Measurements from ENCODE around the gene HEPHL1.
"Not testable (repeated sequence)": the region's sequence is repeated elsewhere in the genome, so short reads cannot be mapped to it uniquely, and the experiment has no call there.

The HEPHL1 gene

DNA sequence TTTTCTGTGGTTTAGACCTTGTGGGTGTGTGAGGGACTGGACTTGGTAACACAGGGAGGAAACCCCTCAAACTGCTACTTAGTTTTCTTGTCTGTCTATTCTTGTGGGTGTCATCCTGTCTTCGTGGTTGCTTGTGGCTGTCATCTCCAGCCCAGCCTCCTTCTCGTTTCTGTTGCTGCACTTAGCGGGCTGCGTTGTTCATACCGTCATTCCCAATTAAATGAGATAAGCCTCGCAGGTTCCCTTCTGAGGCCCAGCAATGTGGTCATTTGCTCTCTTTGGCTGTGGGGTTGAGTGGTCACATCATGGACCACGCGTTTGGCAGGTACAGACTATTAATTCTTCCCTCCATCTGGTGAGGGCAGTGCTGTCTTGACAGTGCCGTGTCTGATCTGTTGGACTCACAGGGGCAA, 126.3 kb downstream of the HEPHL1 start:
- no peak for DNase-seq (ENCODE audit: low read depth in 4 of 4, low spot score in 1 of 4)

DNA sequence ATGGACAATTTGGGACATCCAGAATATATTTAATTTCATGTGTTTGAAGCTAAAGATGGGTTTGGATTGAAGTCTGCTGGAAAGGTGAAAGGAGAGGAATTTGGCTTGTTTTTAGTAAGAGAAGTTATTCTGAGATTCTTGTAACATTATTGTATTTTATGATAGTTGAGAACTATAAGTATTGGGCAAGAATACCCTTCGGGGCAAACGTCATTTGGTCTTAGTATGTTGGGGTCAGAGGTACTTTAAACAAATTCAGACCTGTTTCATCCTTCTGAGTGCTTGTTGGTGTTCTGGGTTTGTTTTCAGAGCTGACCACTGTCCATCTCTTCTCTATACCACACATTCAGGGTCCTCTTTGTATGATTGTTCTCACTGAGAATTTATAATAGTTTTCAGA, 127.0 kb downstream of the HEPHL1 start:
- DNase-seq (ENCODE audit: low read depth in 4 of 4, low spot score in 1 of 4), result no peak

DNA sequence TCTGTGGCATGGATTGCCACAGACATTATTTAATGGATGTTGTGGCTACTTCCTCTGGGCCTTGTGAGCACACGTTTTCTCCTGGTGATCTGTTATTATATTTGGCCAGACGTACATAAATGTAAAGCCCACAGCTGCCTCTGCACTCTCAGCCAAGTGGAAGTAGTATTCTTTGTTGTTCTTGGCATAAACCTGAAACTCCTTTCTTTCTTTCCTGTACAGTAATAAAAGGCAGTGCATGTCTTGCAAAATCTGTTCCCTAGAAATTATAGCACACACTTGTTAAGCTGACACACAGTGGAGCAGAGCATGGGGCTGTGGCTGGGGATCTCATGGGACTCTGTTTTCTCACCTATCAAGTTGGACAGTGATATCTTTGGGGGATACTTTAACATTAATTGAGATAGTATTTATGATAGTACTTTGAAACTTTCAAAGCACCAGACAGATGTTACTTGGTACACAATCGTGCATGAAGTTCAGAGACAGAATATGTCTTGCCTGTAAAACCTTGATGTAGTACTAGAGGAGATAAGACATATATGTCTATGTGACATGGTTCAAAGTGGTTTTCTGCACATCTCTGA, 128.4 kb downstream of the HEPHL1 start:
- DNase-seq (ENCODE audit: low read depth in 4 of 4, low spot score in 1 of 4), result no peak

DNA sequence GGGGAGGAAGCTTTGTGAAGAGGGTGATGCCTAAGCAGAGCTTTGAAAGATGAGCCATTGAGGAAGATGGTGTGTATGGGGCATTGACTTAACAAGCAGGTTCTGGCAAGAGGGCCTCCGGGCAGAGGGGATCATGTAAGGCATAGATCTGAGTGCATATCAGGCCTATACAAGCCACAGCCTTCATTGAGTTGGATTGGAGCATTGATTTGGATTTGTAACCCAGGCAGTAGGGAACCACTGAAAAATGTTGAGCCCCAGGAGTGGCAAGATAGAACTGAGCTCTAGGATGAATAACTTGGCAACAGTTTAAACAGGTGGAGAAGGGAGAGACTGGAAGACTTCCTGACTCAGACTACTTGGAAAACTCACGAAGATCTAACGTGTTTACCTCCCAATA, 128.9 kb downstream of the HEPHL1 start:
- DNase-seq (ENCODE audit: low read depth in 4 of 4, low spot score in 1 of 4), result no peak

DNA sequence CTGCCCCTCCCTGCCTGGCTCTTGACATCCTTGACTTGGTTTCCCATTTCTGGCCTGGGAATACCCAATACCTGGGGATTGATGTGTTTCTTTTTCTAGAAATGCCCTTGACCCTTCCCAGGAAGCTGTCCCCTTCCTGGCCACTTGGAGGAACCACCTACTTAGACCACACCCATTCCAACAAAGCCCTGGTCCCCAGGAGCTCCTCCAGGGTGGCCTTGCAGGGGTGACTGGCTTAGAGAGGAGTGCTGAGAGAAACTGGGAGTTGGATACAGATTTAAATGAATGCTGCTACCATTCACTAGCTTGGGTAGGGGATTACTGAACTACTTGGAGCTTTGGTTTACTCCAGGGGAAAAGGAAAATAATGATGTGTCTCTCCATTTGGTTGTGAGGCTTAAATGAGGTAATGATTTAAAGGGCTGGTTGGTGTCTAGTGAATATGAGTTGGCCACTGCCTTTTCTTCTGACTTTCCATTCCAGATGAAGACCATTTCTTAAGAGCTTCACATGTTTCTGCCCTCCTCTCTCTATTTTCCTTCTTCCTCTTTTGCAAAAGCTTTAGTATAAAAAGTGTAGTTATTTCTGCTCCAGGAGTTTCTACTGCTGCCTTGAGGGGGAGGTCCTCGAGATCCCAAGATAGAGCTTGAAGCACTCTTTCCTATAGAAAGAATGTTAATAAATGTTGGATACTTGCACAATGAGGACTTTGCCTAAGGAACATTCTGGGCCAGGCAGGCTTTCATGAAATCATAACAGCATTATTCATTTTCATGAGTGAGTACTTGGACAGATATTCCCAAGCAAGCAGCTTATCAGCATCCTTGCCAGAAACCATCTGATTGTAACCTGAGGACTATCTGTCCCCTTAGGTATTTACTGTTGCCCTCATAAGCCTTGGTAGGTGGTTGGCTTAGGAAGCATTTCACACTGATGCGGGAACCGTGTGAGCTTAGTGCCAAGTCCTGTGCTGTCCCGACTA, 129.8 kb downstream of the HEPHL1 start:
- no peak for DNase-seq (ENCODE audit: low read depth in 4 of 4, low spot score in 1 of 4)

DNA sequence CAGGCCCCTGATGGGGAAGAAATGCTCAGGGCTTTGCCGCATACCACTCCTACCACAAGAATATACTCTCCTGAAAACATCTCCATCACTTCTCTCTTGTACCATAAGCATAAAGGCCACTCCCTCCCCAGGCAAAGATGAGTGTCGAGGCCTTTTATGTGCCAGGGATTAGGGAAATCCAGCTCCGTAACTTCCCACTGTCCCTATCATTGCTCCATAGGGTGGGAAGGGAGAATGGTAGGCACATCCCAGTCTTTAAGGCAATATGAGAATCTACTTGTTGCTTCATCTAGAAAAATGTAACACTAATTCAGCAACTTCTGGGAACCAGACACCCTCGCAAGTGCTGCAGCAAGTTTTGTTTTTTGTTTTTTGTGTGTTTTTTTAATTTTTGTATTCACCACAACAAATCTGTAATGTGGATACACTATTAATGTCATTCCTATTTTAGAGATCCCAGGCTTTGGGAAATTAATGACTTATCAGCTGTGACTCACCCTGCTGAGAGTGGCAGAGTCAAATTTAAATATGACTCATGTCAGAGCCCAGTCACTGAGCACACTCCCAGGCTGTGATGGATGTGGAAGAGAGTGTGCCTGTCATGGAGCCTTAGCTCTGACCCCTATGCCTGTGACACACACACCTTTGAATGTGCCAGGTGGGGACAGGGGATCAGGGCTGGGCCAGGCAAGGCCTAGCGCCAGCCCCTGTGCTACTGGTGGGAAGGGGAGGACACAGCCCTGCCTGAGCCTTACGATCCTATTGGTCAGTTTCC, 130.9 kb downstream of the HEPHL1 start:
- DNase-seq (ENCODE audit: low read depth in 4 of 4, low spot score in 1 of 4), result no peak

DNA sequence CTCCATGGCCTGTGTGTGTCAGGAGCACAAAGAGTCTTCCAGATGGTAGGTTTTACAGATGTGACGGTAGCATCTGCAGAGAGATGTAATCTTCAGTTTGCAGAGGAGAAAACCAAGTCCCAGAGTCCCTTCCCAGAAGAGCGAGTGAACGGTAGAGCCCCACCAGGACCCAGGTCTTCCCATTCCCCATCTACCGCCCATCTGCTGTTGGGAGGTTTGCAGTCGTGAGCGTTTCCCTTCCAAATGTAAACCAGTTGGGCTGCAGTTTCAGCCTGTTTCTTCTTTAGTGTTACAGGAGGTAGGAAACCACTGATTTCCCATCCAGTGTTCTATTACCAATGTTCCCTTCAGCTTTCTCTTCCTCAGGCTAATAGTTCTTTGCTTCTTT, 131.5 kb downstream of the HEPHL1 start:
- no peak for DNase-seq (ENCODE audit: low read depth in 4 of 4, low spot score in 1 of 4)

DNA sequence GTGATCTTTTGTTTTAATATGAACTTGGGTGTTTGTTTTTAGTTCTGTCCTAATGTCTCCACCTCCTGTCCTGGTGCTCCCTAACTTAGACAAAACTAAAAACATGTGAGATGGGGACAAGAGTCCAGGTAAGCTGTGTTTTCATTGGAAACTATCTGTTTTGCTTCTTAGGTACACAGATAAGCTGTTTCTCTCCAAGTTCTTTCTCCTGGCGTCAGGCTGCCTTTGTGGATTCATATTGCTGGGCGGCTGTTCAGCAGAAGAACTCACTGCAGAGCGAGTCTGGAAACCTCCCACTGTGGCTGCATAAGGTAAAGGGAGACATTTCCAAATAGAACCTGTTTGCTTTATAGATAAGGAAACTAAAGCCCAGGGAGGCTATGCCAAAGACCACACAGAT, 132.2 kb downstream of the HEPHL1 start:
- DNase-seq (ENCODE audit: low read depth in 4 of 4, low spot score in 1 of 4), result no peak

DNA sequence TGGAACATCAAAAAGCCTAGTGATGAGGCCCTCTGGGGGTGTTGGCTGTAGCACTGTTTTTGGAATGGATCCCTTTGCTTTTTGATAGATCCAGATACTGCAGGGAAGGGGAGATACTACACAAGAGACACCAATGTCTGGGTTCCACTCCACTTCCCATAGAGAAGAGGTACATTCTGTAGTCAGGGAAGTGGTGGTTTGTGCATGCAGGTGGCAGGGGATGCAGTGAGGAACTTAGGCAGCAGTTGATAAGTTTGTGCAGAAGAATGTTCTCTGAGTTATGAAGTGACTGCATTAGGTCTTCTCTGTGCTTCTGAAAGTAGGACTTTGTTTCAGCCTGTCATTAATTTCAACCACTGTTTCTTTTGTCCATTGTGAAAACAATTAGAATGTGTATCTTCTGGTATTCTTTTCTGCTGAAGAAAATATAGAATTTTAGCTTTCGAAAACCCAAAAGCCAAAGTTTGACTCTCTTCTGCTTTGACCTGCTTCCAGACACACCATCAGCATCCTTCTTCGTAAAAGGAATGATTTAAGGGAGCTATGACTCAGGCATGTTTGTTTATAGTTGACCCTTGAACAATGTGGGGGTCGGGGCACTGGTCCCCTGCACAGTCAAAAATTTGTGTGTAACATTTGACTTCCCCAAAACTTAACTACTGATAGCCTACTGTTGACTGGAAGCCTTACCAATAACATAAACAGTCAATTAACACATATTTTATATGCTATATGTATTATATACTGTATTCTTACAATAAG, 133.1 kb downstream of the HEPHL1 start:
- DNase-seq (ENCODE audit: low read depth in 4 of 4, low spot score in 1 of 4), result no peak

DNA sequence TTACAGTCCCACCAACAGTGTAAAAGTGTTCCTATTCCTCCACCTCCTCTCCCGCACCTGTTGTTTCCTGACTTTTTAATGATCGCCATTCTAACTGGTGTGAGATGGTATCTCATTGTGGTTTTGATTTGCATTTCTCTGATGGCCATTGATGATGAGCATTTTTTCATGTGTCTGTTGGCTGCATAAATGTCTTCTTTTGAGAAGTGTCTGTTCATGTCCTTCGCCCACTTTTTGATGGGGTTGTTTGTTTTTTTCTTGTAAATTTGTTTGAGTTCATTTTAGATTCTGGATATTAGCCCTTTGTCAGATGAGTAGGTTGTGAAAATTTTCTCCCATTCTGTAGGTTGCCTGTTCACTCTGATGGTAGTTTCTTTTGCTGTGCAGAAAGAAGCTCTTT, 136.2 kb downstream of the HEPHL1 start:
- DNase-seq (ENCODE audit: low read depth in 4 of 4, low spot score in 1 of 4), result not testable (repeated sequence)

Data from stimulated activated CD4-positive, alpha-beta T cell treated with anti-CD3 and anti-CD28 coated beads, Interleukin-1b, Interleukin-23, amount 100 ng/mL, for 24 hours (primary cell).